Heart right ventricle (tissue), 16 donors: ENCODE measurements around the gene CNTN2. TPM values are rescaled to one million over a fixed set of nuclear protein-coding genes. Genes with fewer than 3 reads are reported as not detected.

Experiments
- ATAC-seq, 8 donors: fragments of 200-7000 bp; cut with Tn5 transposase; one replicate each; pipeline ENCODE4 v1.9.1; 2020; ENCODE audit warnings: mild to moderate bottlenecking in 8 of 8, moderate library complexity in 8 of 8, moderate number of reproducible peaks in 1 of 8
- DNase-seq, 2 donors: peaks; one replicate each; pipeline ENCODE4 v3.0.0-alpha.2; 2020
- H3K27ac ChIP-seq, 10 donors: fragments of 200-600 bp; sonication (generic) in 2 of 10; one replicate each; pipeline versions ENCODE4 v1.5.0 to v1.8.0; 2020 to 2022; ENCODE audit warnings: mild to moderate bottlenecking in 3 of 10
- H3K27me3 ChIP-seq, 7 donors: fragments of 200-600 bp; one replicate each; pipeline ENCODE4 v1.8.0; 2021 to 2022; ENCODE audit warnings: mild to moderate bottlenecking in 2 of 7
- H3K36me3 ChIP-seq, 9 donors: fragments of 200-600 bp; sonication (generic) in 1 of 9; one replicate each; pipeline versions ENCODE4 v1.5.0 to v1.8.0; 2020 to 2022; ENCODE audit warnings: mild to moderate bottlenecking in 2 of 9
- H3K4me1 ChIP-seq, 9 donors: fragments of 200-600 bp; sonication (generic) in 1 of 9; one replicate each; pipeline versions ENCODE4 v1.5.0 to v1.8.0; 2020 to 2022; ENCODE audit warnings: mild to moderate bottlenecking in 4 of 9
- H3K4me3 ChIP-seq, 10 donors: fragments of 200-600 bp; sonication (generic) in 2 of 10; one replicate each; pipeline versions ENCODE4 v1.5.0 to v1.8.0; 2020 to 2022; ENCODE audit warnings: mild to moderate bottlenecking in 7 of 10, moderate library complexity in 2 of 10
- H3K9me3 ChIP-seq, 11 donors: fragments of 200-600 bp in 10 of 11; sonication (generic) in 2 of 11; one replicate each; pipeline versions ENCODE4 v1.5.0 to v1.8.0; 2013 to 2022; ENCODE audit warnings: mild to moderate bottlenecking in 2 of 11, control low read depth in 1 of 11, moderate library complexity in 1 of 11
- CTCF ChIP-seq, 9 donors: fragments of 200-600 bp; sonication (generic) in 2 of 9; IDR thresholded peaks; one replicate each; pipeline versions ENCODE4 v1.5.0 to v1.8.0; 2021 to 2022; ENCODE audit warnings: antibody characterized with exemption in 9 of 9, mild to moderate bottlenecking in 5 of 9, moderate library complexity in 1 of 9
- WGBS, 2 donors: extraction: QIAGEN DNeasy Blood & Tissue Kit; methylation state at CpG; one replicate each; pipeline ENCODE4 v1.1.7; 2013; ENCODE audit warnings: inconsistent platforms in 1 of 2; 5-methylcytosine and 5-hydroxymethylcytosine counted together
- intact Hi-C, 10 donors: fragments of 100-400 bp; cut with DNase I; formaldehyde crosslinking; loops; one replicate each; pipeline versions ENCODE4 v1.11.1 to v1.14.2; 2022
- polyA plus RNA-seq, 2 donors: library from polyadenylated mRNA; stranded (reverse); fragments of 200-250 nt; gene quantifications; one replicate each; pipeline ENCODE4 v1.2.3, GENCODE V29; 2013
- total RNA-seq, 10 donors: library from RNA; stranded (reverse); fragmentation: NEBNext Ultra II Directional in 3 of 10; extraction: Animal tissue kit (Norgen Biotek cat#: 25700) in 3 of 10; gene quantifications; one replicate each; pipeline versions ENCODE4 v1.2.1 to v1.2.4, GENCODE V29; 2021 to 2023
- donor health status: Arrhythmogenic right ventricular cardiomyopathy.
- donor health status: ischemic (EF 13 %, LVEDD 7.1; RV severe dilation, severe dysfunction).
- donor health status: healthy with polysubstance abuse.
- donor health status: DM: no; HTN: yes; CAD: no.
- donor health status: DM: no; HTN: no; CAD: no.
- donor health status: ischemic (EF 25% LVEDD 6.9; RV normal size, moderate dysfunction).
- donor health status: ischemic (EF 25% LVEDD 5.7; RV mildly dilated, moderate dysfunction).
- donor health status: healthy.
- donor health status: DM: yes; HTN: yes; CAD: no.
- donor health status: Ischemic cardiomyopathy.
- donor health status: ischemic (EF 35%, LVEDD 5.7; RV mildly dilated, moderate dysfunction).
- donor health status: nonischemic (EF 11% LVEDD 7.7; RV severe dilation, severe dysfunction).
- donor health status: DM: yes; HTN: yes; CAD: no.
- donor health status: PGD.
- donor health status: ischemic (EF 29% LVEDD 5.4; RV normal size, mild dysfunction).
- donor health status: nonischemic (EF 23%, LVEDD 6.1; RV moderate dilation, normal function).

The CNTN2 gene
- total and polyA plus RNA-seq, 12 donors: 0.04 to 0.73 (median 0.25) TPM; not detected in 3

- H3K27ac ChIP-seq: no peak overlapping the region
- TF ChIP-seq CTCF (IDR thresholded peaks at IDR 0.05): no peak
- H3K9me3 ChIP-seq: no peaks in the 10 kb centered on the region
- peaks cover 0 to 10% (median 0%) of the 10 kb centered on the region in 9 donors for H3K4me1 ChIP-seq
- no peaks in the 10 kb centered on the region for H3K36me3 ChIP-seq
- no peak overlapping the region for H3K4me3 ChIP-seq
- WGBS, 2 donors: 58 to 59% methylated on average over 16 of the region's 16 CpGs
- intact Hi-C loops: no loop called here
- DNase-seq (no peak), ATAC-seq (no peak)
- peaks cover 14 to 65% (median 61%) of the 10 kb centered on the region in 7 donors for H3K27me3 ChIP-seq
Measured at GRCh38 chr1:205041998-205042910, 758 bp upstream of the CNTN2 start.

- Histone ChIP-seq H3K36me3 (no peaks in the 10 kb centered on the region), H3K9me3 (no peaks in the 10 kb centered on the region), H3K4me3 (no peak overlapping the region), H3K27ac (no peak overlapping the region), H3K27me3 (peaks cover 14 to 77% (median 69%) of the 10 kb centered on the region in 7 donors), H3K4me1 (peaks cover 0 to 10% (median 0%) of the 10 kb centered on the region in 9 donors)
- 16 to 21% methylated on average over 4 of the region's 4 CpGs for WGBS, 2 donors
- DNase-seq (no peak), ATAC-seq (no peak)
- intact Hi-C loops: no loop called here
- no peak for TF ChIP-seq CTCF (IDR thresholded peaks at IDR 0.05)
Measured at GRCh38 chr1:205043866-205044265, 854 bp downstream of the CNTN2 start.

- 30 to 31% methylated on average over 5 of the region's 5 CpGs for WGBS, 2 donors
- Histone ChIP-seq H3K36me3 (no peaks in the 10 kb centered on the region), H3K27ac (no peak overlapping the region), H3K4me3 (no peak overlapping the region), H3K4me1 (peaks cover 0 to 10% (median 0%) of the 10 kb centered on the region in 9 donors), H3K27me3 (peaks cover 14 to 81% (median 69%) of the 10 kb centered on the region in 7 donors), H3K9me3 (no peaks in the 10 kb centered on the region)
- intact Hi-C loops: no loop called here
- ATAC-seq (no peak), DNase-seq (no peak)
- TF ChIP-seq CTCF (IDR thresholded peaks at IDR 0.05): no peak
Measured at GRCh38 chr1:205044741-205045140, 1.7 kb downstream of the CNTN2 start.

- TF ChIP-seq CTCF (IDR thresholded peaks at IDR 0.05): no peak
- intact Hi-C loops: no loop called here
- no peak overlapping the region for H3K27ac ChIP-seq
- no peaks in the 10 kb centered on the region for H3K36me3 ChIP-seq
- no peaks in the 10 kb centered on the region for H3K9me3 ChIP-seq
- DNase-seq (no peak), ATAC-seq (no peak)
- H3K4me3 ChIP-seq: no peak overlapping the region
- peaks cover 14 to 81% (median 69%) of the 10 kb centered on the region in 7 donors for H3K27me3 ChIP-seq
- WGBS, 2 donors: 29 to 30% methylated on average over 11 of the region's 11 CpGs
- peaks cover 0 to 10% (median 0%) of the 10 kb centered on the region in 9 donors for H3K4me1 ChIP-seq
Measured at GRCh38 chr1:205045146-205045545, 2.1 kb downstream of the CNTN2 start.
